Mucosa of stomach (tissue), 1 donor: Measurements from ENCODE around the gene SOX18.
A peak's percentile ranks its signal among the peaks of the same experiment; 100 is the strongest.

ENCODE experiments used
- H3K27me3 ChIP-seq: one replicate; pipeline ENCODE4 v1.7.0; 2013; ENCODE audit warnings: mild to moderate bottlenecking, low read length; ENCODE audit not compliant: control insufficient read depth, insufficient read depth
- H3K36me3 ChIP-seq: one replicate; pipeline ENCODE4 v1.7.0; 2013; ENCODE audit warnings: low read length; ENCODE audit not compliant: control insufficient read depth, insufficient read depth
- H3K4me1 ChIP-seq: one replicate; pipeline ENCODE4 v1.7.0; 2013; ENCODE audit warnings: mild to moderate bottlenecking, low read length; ENCODE audit not compliant: control insufficient read depth, insufficient read depth
- H3K4me3 ChIP-seq: one replicate; pipeline ENCODE4 v1.7.0; 2013; ENCODE audit warnings: low read length
- H3K9ac ChIP-seq: one replicate; pipeline ENCODE4 v1.7.0; 2013; ENCODE audit warnings: mild to moderate bottlenecking, low read length, moderate library complexity
- H3K9me3 ChIP-seq: one replicate; pipeline ENCODE4 v1.7.0; 2013; ENCODE audit warnings: mild to moderate bottlenecking, low read length, moderate library complexity; ENCODE audit not compliant: control insufficient read depth
- donor health status: Pancreatic carcinoma.

The SOX18 gene

DNA sequence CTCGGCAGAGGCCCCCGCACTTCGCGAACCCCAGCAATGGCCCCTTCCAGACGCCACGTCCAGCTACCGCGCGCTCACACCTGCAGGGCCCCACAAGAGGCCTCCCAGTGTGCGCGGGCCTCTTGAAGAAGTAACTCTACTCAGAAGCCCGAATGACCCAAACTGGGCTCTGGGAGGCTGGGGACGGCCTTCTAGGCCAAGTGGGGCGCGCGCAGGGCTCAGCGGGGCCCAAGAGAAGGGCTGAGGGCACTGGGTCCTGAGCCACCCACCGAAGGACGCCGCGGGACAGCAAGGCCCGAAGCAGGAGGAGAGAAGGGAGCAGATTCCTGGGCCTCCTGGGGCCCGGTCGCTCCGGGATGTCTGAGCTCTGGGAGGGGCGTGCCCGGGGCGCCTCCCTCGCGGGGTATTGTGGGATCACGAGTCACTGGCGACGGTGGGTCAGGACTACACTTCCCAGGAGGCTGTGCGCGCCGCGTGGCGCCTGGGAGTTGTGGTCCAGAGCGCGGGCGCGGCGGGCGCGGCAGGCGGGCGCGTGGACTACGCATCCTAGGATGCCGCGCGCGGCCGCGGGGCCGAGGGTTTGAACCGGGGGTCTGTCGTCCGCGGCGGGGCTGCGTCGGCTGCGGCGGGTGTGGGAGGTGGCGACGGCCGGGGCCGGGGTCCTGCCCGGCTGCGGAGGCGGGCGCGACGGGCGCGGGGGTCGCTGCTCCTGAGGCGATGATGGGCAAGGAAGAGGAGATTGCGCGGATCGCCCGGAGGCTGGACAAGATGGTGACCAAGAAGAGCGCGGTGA lies 13.4 kb upstream of the SOX18 start, which contains the start of gene TCEA2:
TCEA2 (plus strand) TSS at position 603 of the 793 bp plus-strand sequence; CDS start at position 718, 115 bp downstream.
- H3K4me1 ChIP-seq, result peaks cover 38% of the 10 kb centered on the region
- peak within 1 kb of the TSS; percentile 70 for H3K9ac ChIP-seq
- no peaks in the 10 kb centered on the region for H3K9me3 ChIP-seq
- peak within 1 kb of the TSS; percentile 56 for H3K4me3 ChIP-seq
- H3K27me3 ChIP-seq, result no peaks in the 10 kb centered on the region
- H3K36me3 ChIP-seq, result no peaks in the 10 kb centered on the region

DNA sequence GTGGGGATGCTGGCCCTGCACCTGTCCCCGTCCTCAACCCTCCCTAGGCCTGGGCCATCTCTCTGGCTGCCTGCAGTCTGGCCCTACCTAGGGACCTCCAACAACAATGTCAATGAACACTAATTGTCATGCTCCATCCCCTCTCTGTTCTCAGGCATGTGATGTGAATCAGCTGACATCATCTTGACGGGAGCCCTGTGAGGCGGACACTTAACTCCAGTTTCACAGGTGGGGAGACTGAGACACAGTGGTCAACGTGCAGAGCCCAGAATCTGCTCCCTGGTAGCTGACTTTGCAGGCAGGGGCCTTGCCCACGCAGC lies 12.8 kb upstream of the SOX18 start:
- H3K9me3 ChIP-seq, result no peaks in the 10 kb centered on the region
- H3K9ac ChIP-seq, result peak overlapping the region; percentile 70
- peaks cover 4% of the 10 kb centered on the region for H3K27me3 ChIP-seq
- H3K4me1 ChIP-seq, result peaks cover 44% of the 10 kb centered on the region
- H3K4me3 ChIP-seq, result peak overlapping the region; percentile 25
- H3K36me3 ChIP-seq, result no peaks in the 10 kb centered on the region

DNA sequence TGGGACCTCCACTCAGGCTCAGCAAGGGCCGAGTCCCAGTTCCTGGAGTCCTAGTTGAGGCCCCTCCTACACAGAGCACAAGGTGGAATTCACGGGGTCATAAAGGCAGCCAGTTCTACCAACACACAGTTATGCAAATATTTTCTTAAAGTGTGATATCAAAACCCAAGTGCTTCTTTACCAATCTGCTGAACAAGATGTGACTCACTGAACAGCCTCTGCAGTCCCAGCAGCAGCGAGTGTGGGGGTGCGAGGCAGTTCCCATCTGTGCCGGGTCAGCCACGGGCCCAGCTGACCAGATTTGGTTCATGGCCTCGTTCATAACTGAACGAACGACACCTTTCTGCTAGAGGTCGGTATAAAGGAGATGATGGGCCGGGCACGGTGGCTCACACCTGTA lies 9.1 kb upstream of the SOX18 start:
- H3K27me3 ChIP-seq, result peaks cover 37% of the 10 kb centered on the region

DNA sequence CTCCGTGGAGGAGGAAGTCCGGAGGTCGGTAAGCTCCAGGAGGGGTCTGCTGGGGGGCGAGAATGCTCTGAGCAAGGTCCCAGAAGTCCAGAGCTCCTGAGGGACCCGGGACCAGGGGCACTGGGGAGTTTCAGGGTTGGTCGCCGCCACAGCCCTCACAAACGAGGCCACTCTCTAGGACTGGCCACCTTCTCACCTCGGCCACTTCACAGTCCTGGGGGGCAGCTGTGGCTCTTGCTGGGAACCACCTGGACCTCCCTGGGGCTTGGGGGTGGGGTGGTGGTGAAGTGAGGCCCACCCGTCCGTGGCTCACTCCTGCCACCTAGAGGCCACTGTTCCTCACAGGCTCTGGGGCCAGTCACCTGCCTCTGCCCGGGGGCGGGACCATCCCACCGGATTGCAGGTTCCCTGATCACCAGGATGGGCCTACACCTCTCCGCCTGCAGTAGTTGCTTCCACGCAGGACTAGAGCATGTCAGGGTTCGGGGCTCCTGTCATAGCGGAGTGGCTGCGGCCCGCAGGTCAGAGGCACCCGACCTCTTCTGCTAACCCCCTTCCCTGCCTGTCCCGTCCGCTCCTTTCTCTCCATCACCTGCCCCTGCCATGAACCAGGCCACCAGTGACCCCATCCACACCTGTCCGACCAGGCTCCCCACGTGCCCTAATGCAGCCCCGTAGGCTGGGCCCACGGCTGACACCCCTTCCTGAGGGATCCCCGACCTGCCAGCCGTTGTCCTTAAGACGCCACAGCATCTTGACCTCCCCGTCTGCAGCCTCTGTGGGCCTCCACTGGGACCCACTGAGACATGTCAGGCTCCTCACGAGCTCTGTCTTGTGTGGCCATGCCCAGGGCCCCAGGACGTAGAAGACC lies 8.4 kb upstream of the SOX18 start:
- Histone ChIP-seq H3K9me3 (no peaks in the 10 kb centered on the region), H3K9ac (peak overlapping the region; percentile 14), H3K36me3 (no peaks in the 10 kb centered on the region), H3K4me1 (peaks cover 21% of the 10 kb centered on the region), H3K27me3 (peaks cover 44% of the 10 kb centered on the region), H3K4me3 (no peak overlapping the region)

More for the DNA sequence above, 9.1 kb upstream of the SOX18 start:
- peaks cover 23% of the 10 kb centered on the region for H3K4me1 ChIP-seq
- peak overlapping the region; percentile 14 for H3K9ac ChIP-seq
- no peaks in the 10 kb centered on the region for H3K9me3 ChIP-seq
- no peak overlapping the region for H3K4me3 ChIP-seq
- H3K36me3 ChIP-seq, result no peaks in the 10 kb centered on the region

DNA sequence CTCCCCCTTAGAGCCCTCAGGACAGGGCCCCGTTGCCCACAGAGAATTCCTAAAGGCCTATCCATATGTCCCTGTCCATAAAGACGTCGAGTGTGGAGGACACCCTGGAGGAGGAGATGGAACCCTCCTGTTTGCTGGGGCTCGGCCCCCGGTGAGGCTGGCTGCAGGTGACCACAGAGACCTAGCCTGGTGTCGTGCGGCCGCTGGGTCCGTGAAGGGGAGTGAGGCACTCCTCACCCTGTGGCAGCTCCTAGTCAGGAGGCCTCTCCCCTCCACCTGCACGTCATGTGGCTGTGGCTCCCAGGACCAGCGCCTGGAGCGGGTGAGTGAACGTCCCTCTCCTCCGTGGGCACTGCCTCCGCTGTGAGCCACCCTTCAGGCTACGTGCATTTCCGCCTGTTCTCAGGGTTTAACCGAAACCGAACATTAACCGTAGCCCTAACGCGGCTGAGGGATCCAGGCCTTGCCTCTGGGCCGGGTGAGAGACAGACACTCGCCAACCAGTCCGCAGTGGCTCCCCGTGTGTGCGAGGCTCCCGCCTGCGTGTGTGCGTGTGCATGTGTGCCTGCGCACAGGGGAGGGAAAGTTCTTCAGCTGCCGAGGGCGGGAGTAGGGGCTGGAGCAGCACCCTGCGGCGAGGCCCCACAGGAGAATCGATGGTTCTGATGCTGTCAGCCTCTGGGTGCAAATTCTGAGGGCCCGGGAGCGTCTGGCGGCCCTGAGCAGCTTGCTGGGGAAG lies 7.6 kb upstream of the SOX18 start:
- Histone ChIP-seq H3K9me3 (no peaks in the 10 kb centered on the region), H3K9ac (no peak overlapping the region), H3K36me3 (no peaks in the 10 kb centered on the region), H3K27me3 (peaks cover 52% of the 10 kb centered on the region), H3K4me3 (no peak overlapping the region), H3K4me1 (peaks cover 14% of the 10 kb centered on the region)

DNA sequence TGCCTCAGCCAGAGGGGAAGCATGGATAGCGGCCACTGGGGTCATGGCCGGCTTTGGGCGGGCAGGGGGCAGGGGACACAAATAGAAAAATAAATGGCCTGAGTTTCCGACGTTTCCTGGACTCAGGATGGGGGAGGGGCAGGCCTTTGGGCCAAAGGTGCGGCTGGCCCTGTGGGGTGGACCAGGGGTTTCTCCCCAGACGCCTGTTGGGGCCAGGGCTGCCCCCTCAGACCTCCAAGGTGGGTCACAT lies 7.1 kb upstream of the SOX18 start:
- Histone ChIP-seq H3K4me3 (no peak overlapping the region), H3K4me1 (peaks cover 13% of the 10 kb centered on the region), H3K9me3 (no peaks in the 10 kb centered on the region), H3K27me3 (peaks cover 57% of the 10 kb centered on the region), H3K9ac (no peak overlapping the region), H3K36me3 (no peaks in the 10 kb centered on the region)

DNA sequence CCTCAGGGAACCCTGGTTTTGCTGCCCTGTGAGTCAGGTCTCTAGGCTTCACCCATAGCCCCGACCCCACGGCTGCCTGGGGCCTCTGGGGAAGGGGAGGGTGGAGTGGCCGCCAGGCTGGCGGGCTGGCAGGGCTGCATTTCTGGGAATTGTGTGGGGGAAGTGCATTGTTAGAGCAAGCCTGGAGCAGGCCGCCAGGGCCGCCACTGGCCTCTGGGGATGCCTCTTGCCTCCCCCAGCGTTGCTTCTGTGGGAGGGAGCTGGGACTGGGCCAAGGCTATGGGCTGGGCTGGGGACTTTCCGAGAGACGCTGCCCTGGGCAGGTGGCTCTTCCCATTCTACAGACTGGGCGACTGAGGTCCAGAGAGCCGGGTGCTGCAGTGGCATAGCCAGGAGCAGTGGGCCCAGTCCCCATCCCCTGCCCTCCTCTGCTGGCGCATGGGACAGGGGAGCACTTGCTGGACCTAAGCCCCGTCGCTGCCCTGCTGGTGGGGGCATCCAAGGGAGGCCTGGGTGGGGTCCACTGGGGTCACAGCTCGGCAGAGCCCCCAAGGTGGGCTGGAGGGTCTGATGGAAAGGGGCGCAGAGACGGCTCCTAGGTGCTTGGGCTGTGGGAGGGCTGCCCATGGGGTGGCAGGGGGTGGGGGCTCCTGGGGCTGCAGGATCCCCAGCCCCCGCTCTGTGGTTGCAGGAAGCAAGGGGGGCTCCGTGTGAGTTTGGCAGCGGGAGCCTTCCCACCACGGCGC lies 6.6 kb upstream of the SOX18 start:
- no peak overlapping the region for H3K9ac ChIP-seq
- no peaks in the 10 kb centered on the region for H3K9me3 ChIP-seq
- H3K4me3 ChIP-seq, result no peak overlapping the region
- peaks cover 13% of the 10 kb centered on the region for H3K4me1 ChIP-seq
- no peaks in the 10 kb centered on the region for H3K36me3 ChIP-seq
- peaks cover 62% of the 10 kb centered on the region for H3K27me3 ChIP-seq

DNA sequence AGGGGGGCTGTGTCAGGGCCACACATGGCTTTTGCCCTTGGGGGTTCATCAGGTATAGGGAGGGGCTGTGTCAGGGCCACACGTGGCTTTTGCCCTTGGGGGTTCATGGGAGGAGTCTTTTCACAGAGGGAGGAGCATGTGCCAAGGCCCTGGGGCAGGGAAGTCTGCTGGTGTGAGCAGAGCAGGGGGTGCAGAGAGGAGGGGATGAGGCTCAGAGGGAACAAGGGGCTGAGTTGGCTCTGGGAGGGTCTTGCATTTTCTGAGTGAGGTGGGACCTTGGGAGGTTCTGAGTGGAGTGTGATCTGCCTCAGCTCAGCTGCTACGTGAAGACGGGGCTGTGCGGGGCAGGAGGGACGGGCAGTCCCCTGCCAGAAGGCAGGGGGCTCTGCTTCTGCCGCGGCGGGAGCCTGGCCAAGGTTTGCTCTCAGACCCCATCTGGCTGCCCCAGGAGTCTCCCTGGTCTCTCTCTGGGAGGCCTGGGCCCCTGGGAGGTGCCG lies 6.0 kb upstream of the SOX18 start:
- no peak overlapping the region for H3K9ac ChIP-seq
- peaks cover 68% of the 10 kb centered on the region for H3K27me3 ChIP-seq
- H3K4me3 ChIP-seq, result no peak overlapping the region
- H3K36me3 ChIP-seq, result no peaks in the 10 kb centered on the region
- no peaks in the 10 kb centered on the region for H3K9me3 ChIP-seq
- peaks cover 13% of the 10 kb centered on the region for H3K4me1 ChIP-seq

DNA sequence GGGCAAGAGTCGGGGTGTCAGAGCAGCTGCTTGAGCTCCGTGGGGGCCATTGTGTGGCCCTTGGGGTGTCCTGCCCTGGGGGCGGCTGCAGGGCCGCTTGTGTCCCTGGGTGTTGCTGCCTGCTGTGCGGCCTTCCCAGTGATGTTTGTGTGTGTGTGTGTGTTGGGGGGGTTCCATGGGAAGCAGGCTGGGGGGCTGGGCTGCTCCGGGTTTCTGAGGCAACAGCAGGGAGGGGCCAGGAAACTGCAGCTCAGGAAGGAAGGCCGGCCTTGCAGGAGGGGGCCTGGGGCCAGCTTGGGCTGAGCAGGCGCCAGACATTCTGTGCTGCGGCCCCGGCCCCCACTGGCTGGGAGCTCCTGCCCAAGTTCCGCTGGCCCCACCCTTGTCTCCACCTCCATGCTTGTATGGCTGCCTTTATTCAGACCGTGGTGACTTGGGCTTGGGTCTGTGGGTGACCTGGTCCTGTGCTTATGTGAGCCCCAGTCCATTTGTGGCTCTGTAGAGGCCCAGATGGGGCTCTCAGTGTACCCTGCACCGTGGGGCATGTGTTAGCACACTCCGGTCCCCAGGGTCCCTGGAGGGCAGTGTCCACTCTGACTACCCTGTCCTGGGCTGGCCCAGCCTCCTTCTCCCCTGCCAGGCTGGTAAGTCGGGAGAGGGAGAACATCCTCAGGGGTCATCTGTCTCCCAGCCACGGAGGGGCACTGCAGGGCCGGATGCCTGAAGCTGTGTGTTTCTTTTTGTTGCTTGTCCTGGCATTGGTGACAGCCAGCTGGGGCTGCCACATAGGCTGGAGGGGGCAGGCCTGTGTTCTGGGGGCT lies 4.6 kb upstream of the SOX18 start:
- Histone ChIP-seq H3K4me3 (no peak overlapping the region), H3K9me3 (no peaks in the 10 kb centered on the region), H3K4me1 (peaks cover 13% of the 10 kb centered on the region), H3K9ac (no peak overlapping the region), H3K27me3 (peaks cover 77% of the 10 kb centered on the region), H3K36me3 (no peaks in the 10 kb centered on the region)

DNA sequence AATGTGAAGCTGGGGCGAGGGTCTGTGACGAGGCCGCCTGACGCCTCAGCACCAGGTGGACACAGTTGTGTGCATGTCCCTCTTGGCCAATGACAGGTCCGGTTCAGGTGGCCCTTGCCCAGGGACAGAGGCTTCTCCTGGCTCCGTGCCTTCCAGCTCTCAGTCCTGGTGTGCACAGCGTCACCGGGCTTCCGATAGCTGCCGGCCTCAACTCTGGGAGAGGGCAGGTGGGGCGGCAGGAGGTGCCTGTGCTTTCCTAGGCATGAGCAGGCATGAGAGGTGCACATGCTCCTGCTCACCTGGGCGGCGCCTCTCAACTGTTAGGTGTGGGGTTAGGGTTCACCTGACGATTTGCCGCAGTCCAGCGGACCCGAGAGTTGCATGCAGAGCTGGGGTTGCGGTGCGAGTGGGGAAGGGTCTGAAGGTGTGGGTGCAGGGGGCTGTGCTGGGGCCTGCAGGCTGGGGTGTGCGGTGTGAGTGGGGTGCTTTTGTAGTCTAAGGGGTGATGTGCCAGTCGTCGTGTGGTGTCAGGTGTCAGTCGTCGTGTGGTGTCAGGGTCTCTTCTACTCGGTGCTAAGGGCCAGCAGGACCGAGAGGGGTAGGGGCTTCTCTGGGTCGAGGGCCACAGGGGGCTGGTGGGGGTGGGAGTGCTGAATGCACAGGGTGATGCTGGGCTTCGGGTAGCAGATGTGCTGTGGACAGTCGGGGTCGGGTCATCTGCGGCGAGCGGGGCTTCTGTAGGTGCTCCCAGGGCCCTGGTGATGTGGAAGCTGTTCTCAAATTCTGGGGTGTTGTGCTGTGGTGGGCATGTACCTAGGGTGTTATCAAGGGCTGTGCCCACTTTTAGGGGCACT lies 3.8 kb upstream of the SOX18 start:
- Histone ChIP-seq H3K4me1 (peaks cover 10% of the 10 kb centered on the region), H3K9me3 (no peaks in the 10 kb centered on the region), H3K36me3 (no peaks in the 10 kb centered on the region), H3K9ac (no peak overlapping the region), H3K27me3 (peaks cover 83% of the 10 kb centered on the region), H3K4me3 (no peak overlapping the region)
